GM18867 (cell line): ENCODE measurements around the gene PRKAG2.
"Not testable (repeated sequence)": the region's sequence is repeated elsewhere in the genome, so short reads cannot be mapped to it uniquely, and the experiment has no call there.

Experiments
- ATAC-seq: cut with Tn5 transposase; IDR thresholded peaks from one replicate; pipeline ENCODE4 v1.9.1; 2021; ENCODE audit warnings: mild to moderate bottlenecking, moderate library complexity; ENCODE audit not compliant: unreplicated experiment

The PRKAG2 gene

GRCh38 chr7:151885202-151885580 lies 8.3 kb upstream of the PRKAG2 start:
- no peak for ATAC-seq

- peak; percentile 80 for ATAC-seq
Measured at GRCh38 chr7:151884312-151885201, 7.6 kb upstream of the PRKAG2 start.

- ATAC-seq = no peak
Measured at GRCh38 chr7:151883857-151884256, 6.9 kb upstream of the PRKAG2 start.

DNA sequence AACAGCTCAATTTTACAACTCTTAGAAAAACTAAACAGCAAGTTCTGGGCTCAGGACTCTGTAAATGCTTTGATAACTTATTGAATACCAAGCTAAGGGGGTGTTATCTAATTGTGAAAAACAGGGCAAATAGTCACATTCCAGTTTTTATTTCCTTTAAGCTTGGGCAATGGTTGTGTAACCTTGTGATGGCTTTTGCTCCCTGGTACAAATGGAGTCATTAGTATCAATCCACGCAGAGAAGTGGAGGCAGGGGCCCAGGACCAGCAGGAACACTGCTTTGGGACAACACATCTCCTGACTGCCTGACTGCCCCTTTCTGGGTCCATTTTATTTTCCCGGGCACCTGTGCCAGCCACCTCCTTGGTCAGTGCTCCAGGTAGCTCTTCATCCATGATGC lies 5.8 kb upstream of the PRKAG2 start:
- no peak for ATAC-seq

DNA sequence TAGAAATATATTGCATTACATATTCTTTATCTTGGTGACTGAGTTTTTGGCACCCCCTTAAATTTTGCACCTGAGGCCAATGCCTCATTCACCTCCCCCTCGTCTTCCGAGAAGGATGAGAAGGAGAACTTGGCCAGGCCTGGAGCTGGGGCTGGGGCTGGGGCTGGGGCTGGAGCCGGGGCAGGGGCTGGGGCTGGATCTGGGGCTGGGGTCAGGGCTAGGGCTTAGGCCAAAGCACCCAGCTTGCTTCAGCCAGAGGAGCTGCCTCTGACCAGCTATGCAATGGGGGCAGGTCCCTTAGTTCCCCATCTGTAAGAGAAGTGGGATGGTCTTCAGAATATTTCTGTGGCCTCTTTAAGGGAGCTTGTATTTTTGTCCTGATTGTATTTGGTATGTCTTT lies 3.8 kb upstream of the PRKAG2 start:
- no peak for ATAC-seq

GRCh38 chr7:151877911-151878835 lies 1.3 kb upstream of the PRKAG2 start:
- no peak for ATAC-seq

DNA sequence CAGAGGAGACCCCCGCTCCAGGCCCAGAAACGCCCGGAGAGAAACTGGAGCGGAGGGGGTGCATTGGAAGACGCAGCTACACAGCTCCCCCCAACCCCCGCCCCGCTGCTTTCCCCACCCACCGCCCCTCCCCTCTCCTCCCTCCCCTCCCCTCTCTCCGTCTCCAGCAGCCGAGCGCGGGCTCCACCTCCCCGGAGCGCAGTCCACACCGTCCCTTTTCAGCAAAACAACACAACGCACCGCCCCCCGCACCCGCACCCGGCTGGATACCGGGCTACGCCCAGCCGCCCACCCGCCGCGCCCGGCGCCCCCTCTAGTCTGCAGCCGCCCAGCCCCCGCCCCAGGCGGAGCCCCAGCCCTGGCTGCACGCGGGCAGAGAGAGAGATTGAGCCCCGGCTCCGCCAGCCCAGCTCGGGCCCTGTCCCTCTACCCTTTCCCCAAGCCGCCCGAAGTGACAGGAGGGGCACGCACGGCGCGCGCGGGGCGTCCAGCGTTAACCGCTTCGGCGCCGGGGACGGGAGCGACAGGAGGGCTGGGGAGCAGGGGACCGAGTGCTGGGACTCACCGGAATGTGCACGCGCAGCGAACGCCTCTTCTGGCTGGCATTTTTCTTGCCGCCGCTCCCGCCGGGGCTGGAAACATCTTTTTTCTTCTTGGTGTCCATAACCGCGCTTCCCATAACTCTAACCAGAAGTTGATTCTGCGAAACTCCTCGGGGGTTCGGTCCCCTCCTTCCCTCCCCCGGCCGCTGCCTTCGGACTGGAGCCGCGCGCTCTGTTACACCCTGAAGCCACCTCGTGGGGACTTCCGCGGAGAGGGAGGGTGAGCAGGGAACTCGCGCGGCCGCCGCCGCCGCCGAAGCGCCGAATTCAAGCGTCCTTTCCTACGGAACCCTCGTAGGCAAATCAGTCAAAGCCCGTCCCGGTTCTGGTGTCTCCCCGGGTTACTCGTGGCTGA lies 695 bp downstream of the PRKAG2 start:
- ATAC-seq = peak; percentile 37

DNA sequence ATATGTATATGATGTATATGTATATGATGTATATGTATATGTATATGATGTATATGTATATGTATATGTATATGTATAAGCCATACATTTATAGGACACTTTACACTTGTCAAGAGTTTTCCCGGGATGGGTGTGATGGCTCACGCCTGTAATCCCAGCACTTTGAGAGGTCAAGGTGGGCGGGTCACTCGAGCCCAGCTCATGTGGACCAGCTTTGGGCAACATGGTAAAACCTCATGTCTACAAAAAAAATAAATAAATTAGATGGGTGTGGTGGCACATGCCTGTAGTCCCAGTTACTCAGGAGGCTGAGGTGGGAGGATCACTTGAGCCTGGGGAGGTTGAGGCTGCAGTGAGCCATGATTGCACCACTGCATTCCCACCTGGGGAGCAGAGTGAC lies 2.4 kb downstream of the PRKAG2 start:
- not testable (repeated sequence) for ATAC-seq

- no peak for ATAC-seq
Measured at GRCh38 chr7:151873402-151873965, 3.4 kb downstream of the PRKAG2 start.

DNA sequence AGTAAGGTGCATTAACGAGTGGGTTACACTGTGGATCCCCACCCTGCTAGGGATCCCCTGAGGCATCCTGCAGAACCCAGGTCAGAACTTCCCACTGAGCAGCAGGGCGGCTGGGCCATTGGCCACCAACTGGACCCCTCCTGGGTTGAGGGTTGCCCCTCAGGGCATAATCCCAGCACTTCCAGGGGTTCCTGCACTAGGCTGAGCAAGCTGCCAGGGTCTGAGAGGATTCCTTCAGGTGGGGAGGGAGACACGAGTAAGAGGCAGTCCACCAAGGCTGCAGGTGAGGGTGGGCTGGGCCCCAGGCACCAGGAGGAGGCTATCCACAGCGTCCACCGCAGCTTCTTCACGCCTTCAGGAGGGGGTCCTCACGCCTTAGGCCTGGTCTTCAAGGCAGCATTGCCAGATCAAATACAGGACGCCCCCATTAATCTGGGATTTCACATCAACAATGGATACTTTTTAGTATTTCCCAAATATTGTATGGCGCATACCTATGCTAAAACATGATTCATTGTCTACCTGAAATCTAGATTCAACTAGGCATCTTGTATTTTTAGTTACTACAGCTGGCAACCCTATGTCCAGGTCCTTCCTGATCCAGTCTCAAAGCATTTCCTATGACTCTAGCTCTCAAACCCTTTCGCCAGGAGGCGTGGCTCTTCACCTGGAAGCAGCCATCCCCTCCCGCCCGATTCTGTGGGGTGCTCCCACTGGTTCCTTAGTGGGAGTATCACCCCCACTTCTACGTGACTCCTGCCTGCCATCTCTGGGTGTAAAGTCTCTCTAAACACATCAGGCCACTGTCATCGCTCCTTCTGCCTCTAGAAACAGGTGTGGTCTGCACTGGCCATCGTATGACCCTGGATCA lies 4.1 kb downstream of the PRKAG2 start:
- no peak for ATAC-seq

GRCh38 chr7:151871904-151872303 lies 5.0 kb downstream of the PRKAG2 start:
- ATAC-seq = no peak

- no peak for ATAC-seq
Measured at GRCh38 chr7:151871189-151871735, 5.7 kb downstream of the PRKAG2 start.

GRCh38 chr7:151869968-151870918 lies 6.7 kb downstream of the PRKAG2 start:
- ATAC-seq = no peak

DNA sequence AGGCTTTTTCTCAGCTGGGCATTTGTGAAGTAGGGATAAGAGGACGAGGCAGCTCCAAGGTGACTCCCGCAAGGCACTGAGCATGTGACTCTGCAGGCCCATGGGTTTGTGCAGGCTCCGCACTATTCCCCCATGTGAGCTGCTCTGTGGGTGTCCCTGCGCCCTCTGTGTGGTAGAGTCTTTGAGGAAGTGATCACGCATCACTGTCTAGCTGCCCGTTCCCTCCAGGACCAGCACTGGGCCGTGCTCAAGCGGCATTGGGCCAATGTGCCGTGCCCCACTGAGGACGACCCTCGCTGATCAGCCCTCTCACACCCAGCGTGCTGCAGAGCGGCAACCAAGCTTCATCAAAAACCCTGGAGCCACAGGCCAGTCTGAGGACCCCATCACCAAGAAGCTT lies 7.5 kb downstream of the PRKAG2 start:
- ATAC-seq = no peak

DNA sequence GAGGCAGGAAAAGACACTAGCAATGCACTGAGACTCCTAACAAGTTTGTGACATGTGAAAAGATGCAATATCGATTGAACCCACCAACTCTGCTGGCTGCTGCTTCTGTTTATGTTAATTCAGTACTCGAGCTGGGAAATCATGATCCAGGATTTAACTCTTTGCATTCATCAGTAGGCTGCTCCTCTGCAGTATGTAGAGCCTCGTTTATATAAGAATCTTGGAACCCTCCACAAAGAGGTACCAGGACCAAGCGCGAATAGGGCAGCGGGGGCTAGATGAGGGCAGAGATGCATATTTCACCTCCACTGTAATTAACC lies 7.8 kb downstream of the PRKAG2 start:
- no peak for ATAC-seq

DNA sequence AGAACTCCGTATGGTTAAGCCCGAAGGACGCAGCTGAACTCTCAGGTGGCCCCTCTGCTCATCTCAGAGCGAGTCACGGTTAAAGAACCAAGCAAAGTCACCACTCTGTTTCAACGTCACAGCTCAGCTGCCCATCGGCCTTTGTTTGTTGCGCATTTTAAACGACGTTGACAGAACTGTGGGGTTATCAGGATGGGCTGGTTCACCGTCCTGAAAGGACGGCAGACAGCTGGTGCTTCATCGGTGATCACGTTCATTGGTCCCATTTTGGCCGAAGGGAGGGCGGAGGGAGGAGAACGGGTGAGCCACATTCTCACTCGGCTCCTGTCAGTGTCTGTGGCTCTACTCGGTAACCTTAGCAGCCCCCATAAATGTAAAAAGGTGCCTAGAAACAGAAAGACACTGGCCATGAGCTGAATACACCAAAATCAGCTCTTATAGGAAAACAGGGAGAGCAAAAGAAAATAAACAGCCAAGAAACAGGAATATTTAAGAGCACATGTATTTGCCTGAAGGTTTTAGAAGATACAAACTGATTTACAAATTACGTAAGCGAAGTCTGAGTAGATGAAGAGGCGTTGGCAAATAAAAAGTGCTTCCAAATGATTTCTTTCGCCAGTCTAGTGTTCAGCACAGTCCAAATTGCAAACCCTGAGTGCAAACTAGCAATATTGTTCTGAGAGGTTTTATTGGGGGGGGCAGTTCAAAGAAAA lies 8.4 kb downstream of the PRKAG2 start:
- no peak for ATAC-seq

GRCh38 chr7:151867912-151868311 lies 9.0 kb downstream of the PRKAG2 start:
- no peak for ATAC-seq
